Effector memory CD8-positive, alpha-beta T cell (primary cell): Measurements from ENCODE around the gene GAN.

Experiments used
- ATAC-seq: fragments of 150-1000 bp; cut with Tn5 transposase; replicated peaks from 2 replicates; pipeline ENCODE4 v1.10.0; 2021; ENCODE audit warnings: mild to moderate bottlenecking, moderate library complexity
- DNase-seq, 3 experiments: peaks; one replicate each; pipeline ENCODE4 v3.0.0; 2021
- H3K27ac Mint-ChIP-seq, 2 donors: one replicate each; pipeline ENCODE4 v1.8.0; 2022; ENCODE audit warnings: mild to moderate bottlenecking in 2 of 2, mixed read lengths in 2 of 2, moderate library complexity in 2 of 2
- H3K27me3 Mint-ChIP-seq, 2 donors: one replicate each; pipeline ENCODE4 v1.8.0; 2022; ENCODE audit warnings: mixed read lengths in 2 of 2
- H3K36me3 Mint-ChIP-seq: one replicate; pipeline ENCODE4 v1.8.0; 2022; ENCODE audit warnings: mild to moderate bottlenecking, moderate library complexity, mixed read lengths; ENCODE audit not compliant: insufficient read depth
- H3K4me1 Mint-ChIP-seq, 2 donors: one replicate each; pipeline ENCODE4 v1.8.0; 2022; ENCODE audit warnings: low read depth in 2 of 2, mixed read lengths in 2 of 2
- H3K4me3 Mint-ChIP-seq, 2 donors: one replicate each; pipeline ENCODE4 v1.8.0; 2022; ENCODE audit warnings: mild to moderate bottlenecking in 2 of 2, mixed read lengths in 2 of 2, moderate library complexity in 2 of 2
- H3K9me3 Mint-ChIP-seq, 2 donors: one replicate each; pipeline ENCODE4 v1.8.0; 2022; ENCODE audit warnings: mixed read lengths in 2 of 2

Gene GAN

GRCh38 chr16:81315271-81316175 is 761 bp downstream of the GAN start:
- Mint-ChIP-seq H3K27me3 (no peaks in the 10 kb centered on the region), H3K27ac (peak overlapping the region; percentile 54 to 95), H3K36me3 (peaks cover 15% of the 10 kb centered on the region), H3K9me3 (no peaks in the 10 kb centered on the region), H3K4me3 (peak overlapping the region; percentile 94 to 95), H3K4me1 (peaks cover 29 to 52% of the 10 kb centered on the region in 2 donors)
- ATAC-seq (peak; percentile 25), DNase-seq (peak; percentile 26 to 29 (median 27))

DNA sequence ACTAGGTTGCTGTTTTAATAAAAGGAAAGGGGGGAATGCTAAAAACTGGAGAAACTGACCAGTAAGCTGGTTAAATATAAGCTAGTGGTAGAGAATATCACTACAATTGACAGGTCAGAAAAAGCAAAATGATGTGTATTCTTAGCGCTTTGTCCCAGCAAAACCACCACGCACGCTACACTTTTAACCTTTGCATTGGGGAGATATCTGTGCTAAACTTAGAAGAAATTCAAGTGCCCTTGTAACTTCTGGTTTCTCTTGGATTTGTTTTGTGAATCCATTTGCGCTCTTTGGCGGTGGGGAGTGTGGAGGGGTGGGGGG is 1.4 kb downstream of the GAN start:
- DNase-seq (no peak), ATAC-seq (no peak)
- Mint-ChIP-seq H3K4me3 (peak overlapping the region; percentile 77 to 86), H3K4me1 (peaks cover 29 to 57% of the 10 kb centered on the region in 2 donors), H3K9me3 (no peaks in the 10 kb centered on the region), H3K36me3 (peaks cover 15% of the 10 kb centered on the region), H3K27ac (peak overlapping the region; percentile 54 to 75), H3K27me3 (no peaks in the 10 kb centered on the region)

DNA sequence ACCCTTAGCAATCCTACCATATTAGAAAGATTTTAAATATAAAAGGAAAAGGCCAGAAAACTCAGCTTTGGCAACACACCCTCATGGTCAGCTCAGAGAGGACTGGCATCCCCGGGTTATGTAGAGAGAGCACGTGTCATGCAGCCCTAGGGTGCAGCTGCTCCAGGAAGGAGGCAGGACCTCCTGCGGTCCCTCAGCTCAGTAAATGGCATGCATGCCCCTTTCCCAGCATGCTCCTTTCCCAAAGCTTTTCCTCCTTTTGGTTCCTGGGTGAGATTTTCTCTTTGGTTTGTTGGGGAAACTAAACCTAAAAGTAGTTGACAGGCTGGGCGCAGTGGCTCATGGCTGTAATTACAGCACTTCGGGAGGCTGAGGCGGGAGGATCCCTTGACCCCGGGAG is 3.9 kb downstream of the GAN start:
- Mint-ChIP-seq H3K4me1 (peaks cover 20 to 40% of the 10 kb centered on the region in 2 donors), H3K9me3 (no peaks in the 10 kb centered on the region), H3K27ac (no peak overlapping the region), H3K36me3 (peaks cover 14% of the 10 kb centered on the region), H3K27me3 (no peaks in the 10 kb centered on the region), H3K4me3 (no peak overlapping the region)
- no peak for DNase-seq
- ATAC-seq, result no peak

GRCh38 chr16:81319221-81319912 is 4.6 kb downstream of the GAN start:
- H3K9me3 Mint-ChIP-seq, result no peaks in the 10 kb centered on the region
- H3K27ac Mint-ChIP-seq, result no peak overlapping the region
- H3K36me3 Mint-ChIP-seq, result peaks cover 8% of the 10 kb centered on the region
- ATAC-seq, result no peak
- H3K4me3 Mint-ChIP-seq, result no peak overlapping the region
- DNase-seq, result no peak
- no peaks in the 10 kb centered on the region for H3K27me3 Mint-ChIP-seq
- H3K4me1 Mint-ChIP-seq, result peaks cover 16 to 38% of the 10 kb centered on the region in 2 donors

DNA sequence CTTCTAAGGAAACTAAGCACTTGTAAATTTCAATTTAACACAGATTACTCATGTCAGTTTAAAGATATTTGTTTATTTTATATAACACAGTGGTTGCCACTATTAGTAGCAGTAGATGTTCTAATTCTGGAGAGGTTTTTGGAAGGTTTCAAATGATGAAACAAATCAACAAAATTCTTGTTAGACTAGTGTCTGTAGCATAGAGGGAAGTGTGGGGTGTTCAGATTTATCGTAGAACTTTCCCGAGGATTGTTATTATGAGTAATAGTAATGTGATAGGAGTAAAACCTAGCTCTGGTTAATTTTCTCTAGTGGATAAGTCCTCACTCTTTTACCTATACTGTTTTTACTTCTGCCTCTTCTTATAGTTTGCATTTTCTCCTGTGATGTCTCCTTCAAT is 6.3 kb downstream of the GAN start:
- no peaks in the 10 kb centered on the region for H3K27me3 Mint-ChIP-seq
- ATAC-seq (no peak), DNase-seq (no peak)
- no peak overlapping the region for H3K4me3 Mint-ChIP-seq
- H3K9me3 Mint-ChIP-seq, result no peaks in the 10 kb centered on the region
- no peak overlapping the region for H3K27ac Mint-ChIP-seq
- peaks cover 17 to 42% of the 10 kb centered on the region in 2 donors for H3K4me1 Mint-ChIP-seq
- H3K36me3 Mint-ChIP-seq, result peaks cover 5% of the 10 kb centered on the region

GRCh38 chr16:81321536-81321935 is 6.8 kb downstream of the GAN start:
- DNase-seq (no peak), ATAC-seq (no peak)
- Mint-ChIP-seq H3K27me3 (no peaks in the 10 kb centered on the region), H3K36me3 (peaks cover 9% of the 10 kb centered on the region), H3K4me1 (peaks cover 17 to 40% of the 10 kb centered on the region in 2 donors), H3K9me3 (no peaks in the 10 kb centered on the region), H3K4me3 (no peak overlapping the region), H3K27ac (no peak overlapping the region)

DNA sequence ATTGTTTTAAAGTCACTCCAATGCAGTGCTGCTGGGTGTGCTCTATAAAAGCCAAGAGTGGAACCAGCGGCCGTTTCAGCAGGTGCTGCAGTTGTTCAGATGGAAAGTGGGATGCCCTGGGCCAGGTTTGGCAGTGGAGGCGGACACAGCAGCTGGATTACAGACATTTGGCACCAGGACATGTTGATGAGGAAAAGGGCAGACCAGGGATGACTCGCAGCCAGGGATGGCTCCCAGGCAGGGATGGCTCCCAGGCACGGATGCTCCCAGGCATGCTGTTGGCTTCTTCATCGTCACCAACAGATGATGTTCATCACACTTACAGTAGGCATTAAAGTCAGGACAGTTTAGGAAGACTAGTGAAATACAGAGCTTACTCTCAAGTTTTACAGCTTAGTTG is 10.0 kb downstream of the GAN start:
- H3K27me3 Mint-ChIP-seq, result no peaks in the 10 kb centered on the region

GRCh38 chr16:81327011-81327410 is 12.2 kb downstream of the GAN start:
- no peaks in the 10 kb centered on the region for H3K9me3 Mint-ChIP-seq
- no peak overlapping the region for H3K4me3 Mint-ChIP-seq
- peaks cover 17 to 21% of the 10 kb centered on the region in 2 donors for H3K4me1 Mint-ChIP-seq
- no peak for ATAC-seq
- no peaks in the 10 kb centered on the region for H3K27me3 Mint-ChIP-seq
- peaks cover 12% of the 10 kb centered on the region for H3K36me3 Mint-ChIP-seq
- no peak for DNase-seq
- H3K27ac Mint-ChIP-seq, result no peak overlapping the region

More for the DNA sequence above, 10.0 kb downstream of the GAN start:
- no peaks in the 10 kb centered on the region for H3K9me3 Mint-ChIP-seq
- H3K27ac Mint-ChIP-seq, result no peak overlapping the region
- H3K4me1 Mint-ChIP-seq, result peaks cover 12 to 33% of the 10 kb centered on the region in 2 donors
- H3K4me3 Mint-ChIP-seq, result no peak overlapping the region
- ATAC-seq (no peak), DNase-seq (no peak)
- peaks cover 12% of the 10 kb centered on the region for H3K36me3 Mint-ChIP-seq

GRCh38 chr16:81327447-81328196 is 12.9 kb downstream of the GAN start:
- H3K4me1 Mint-ChIP-seq, result peaks cover 20 to 24% of the 10 kb centered on the region in 2 donors
- no peaks in the 10 kb centered on the region for H3K27me3 Mint-ChIP-seq
- no peak overlapping the region for H3K4me3 Mint-ChIP-seq
- no peak for DNase-seq
- H3K9me3 Mint-ChIP-seq, result no peaks in the 10 kb centered on the region
- no peak overlapping the region for H3K27ac Mint-ChIP-seq
- peaks cover 12% of the 10 kb centered on the region for H3K36me3 Mint-ChIP-seq
- no peak for ATAC-seq

- Mint-ChIP-seq H3K4me1 (peaks cover 15 to 23% of the 10 kb centered on the region in 2 donors), H3K27ac (peak overlapping the region in 1 of 2 donors; percentile 52), H3K36me3 (peaks cover 12% of the 10 kb centered on the region), H3K9me3 (no peaks in the 10 kb centered on the region), H3K4me3 (no peak overlapping the region), H3K27me3 (no peaks in the 10 kb centered on the region)
- DNase-seq, result no peak
- ATAC-seq, result no peak
These were observed 15.2 kb downstream of the GAN start for GRCh38 chr16:81329947-81330346.

DNA sequence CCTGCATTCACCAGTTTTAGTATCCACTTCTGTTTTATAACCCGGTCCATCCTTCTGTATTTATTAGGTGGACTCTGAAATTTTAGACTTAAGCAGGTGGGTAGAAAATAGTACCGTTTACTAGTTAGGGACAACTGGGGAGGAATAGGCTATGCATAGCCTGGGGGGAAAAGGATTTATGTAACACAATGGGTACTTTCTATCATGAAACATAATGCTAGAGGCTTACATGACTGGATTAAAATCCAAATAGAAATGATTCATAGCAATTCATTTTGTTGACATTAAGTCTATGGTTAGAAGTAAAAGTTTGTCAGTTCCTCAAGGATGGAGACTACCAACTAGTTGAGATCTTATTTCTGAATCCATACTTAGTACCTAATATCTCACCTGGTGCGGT is 18.6 kb downstream of the GAN start:
- ATAC-seq (no peak), DNase-seq (no peak)
- no peak overlapping the region for H3K27ac Mint-ChIP-seq
- H3K27me3 Mint-ChIP-seq, result no peaks in the 10 kb centered on the region
- H3K4me3 Mint-ChIP-seq, result no peak overlapping the region
- no peaks in the 10 kb centered on the region for H3K9me3 Mint-ChIP-seq
- peaks cover 9 to 19% of the 10 kb centered on the region in 2 donors for H3K4me1 Mint-ChIP-seq
- peaks cover 3% of the 10 kb centered on the region for H3K36me3 Mint-ChIP-seq

DNA sequence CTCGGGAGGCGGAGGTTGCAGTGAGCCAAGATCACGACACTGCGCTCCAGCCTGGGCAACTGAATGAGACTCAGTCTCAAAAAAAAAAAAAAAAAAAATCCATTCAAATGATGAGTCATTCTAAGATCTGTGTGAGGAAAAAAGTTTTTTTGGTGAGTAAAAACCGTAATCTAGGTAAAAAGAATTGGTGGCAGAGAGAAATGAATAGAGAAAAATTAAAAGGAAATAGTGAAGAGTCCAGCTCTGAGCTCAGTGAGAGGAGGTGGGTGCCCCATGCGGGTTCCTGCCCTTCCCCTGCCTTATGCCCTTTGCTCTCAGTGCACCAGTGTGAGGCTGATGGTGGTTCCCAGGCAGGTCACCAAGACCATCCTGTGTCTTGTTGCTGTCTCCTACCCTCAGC is 20.9 kb downstream of the GAN start:
- no peaks in the 10 kb centered on the region for H3K36me3 Mint-ChIP-seq
- H3K27ac Mint-ChIP-seq, result no peak overlapping the region
- H3K4me1 Mint-ChIP-seq, result peaks cover 4 to 11% of the 10 kb centered on the region in 2 donors
- no peaks in the 10 kb centered on the region for H3K9me3 Mint-ChIP-seq
- no peaks in the 10 kb centered on the region for H3K27me3 Mint-ChIP-seq
- no peak for DNase-seq
- ATAC-seq, result no peak
- H3K4me3 Mint-ChIP-seq, result no peak overlapping the region

GRCh38 chr16:81337097-81337496 is 22.3 kb downstream of the GAN start:
- no peaks in the 10 kb centered on the region for H3K9me3 Mint-ChIP-seq
- no peak overlapping the region for H3K4me3 Mint-ChIP-seq
- no peaks in the 10 kb centered on the region for H3K36me3 Mint-ChIP-seq
- ATAC-seq (no peak), DNase-seq (no peak)
- H3K4me1 Mint-ChIP-seq, result peaks cover 4 to 11% of the 10 kb centered on the region in 2 donors
- no peaks in the 10 kb centered on the region for H3K27me3 Mint-ChIP-seq
- no peak overlapping the region for H3K27ac Mint-ChIP-seq
